ENCODE data around the gene KRTAP2-1. TPM values are rescaled to one million over a fixed set of nuclear protein-coding genes. Genes with fewer than 3 reads are reported as not detected.
A peak's percentile ranks its signal among the peaks of the same experiment; 100 is the strongest.
"Not testable (repeated sequence)": the region's sequence is repeated elsewhere in the genome, so short reads cannot be mapped to it uniquely, and the experiment has no call there.

The KRTAP2-1 gene
- total RNA-seq, 1 experiment from 2014 or later = not detected

DNA sequence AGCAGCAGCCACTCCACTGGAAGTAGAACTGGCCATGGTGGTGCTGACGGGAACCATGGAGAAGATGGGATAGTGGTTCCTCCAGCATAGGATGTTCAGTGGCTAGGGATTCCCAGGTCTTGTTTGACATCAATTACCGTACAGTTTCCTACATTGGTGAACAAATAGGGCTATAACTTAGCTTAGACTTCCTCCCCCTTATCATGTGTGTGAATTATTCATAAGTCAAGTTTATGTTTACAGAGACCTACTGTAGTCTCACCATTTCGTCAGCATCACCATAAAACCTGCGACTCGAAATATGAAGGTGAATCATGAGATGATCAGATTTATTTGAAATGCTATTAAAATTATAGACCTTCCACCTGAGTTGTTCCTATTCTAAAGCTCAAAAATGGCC is 11.6 kb upstream of the KRTAP2-1 start:
- no peak for DNase-seq (ENCODE audit: low spot score)

DNA sequence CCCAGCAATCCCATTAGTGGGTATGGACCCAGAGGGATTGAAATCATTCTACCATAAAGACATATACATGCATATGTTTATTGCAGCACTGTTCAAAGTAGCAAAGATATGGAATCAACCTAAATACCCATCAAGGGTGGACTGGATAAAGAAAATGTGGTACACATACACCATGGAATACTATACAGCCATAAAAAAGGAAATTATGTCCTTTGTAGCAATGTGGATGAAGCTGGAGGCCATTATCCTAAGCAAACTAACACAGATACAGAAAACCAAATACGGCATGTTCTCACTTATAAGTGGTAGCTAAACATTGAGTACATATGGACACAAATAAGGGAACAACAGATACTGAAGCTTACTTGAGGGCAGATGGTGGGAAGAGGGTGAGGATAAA is 10.4 kb upstream of the KRTAP2-1 start:
- DNase-seq (ENCODE audit: low spot score) = no peak

DNA sequence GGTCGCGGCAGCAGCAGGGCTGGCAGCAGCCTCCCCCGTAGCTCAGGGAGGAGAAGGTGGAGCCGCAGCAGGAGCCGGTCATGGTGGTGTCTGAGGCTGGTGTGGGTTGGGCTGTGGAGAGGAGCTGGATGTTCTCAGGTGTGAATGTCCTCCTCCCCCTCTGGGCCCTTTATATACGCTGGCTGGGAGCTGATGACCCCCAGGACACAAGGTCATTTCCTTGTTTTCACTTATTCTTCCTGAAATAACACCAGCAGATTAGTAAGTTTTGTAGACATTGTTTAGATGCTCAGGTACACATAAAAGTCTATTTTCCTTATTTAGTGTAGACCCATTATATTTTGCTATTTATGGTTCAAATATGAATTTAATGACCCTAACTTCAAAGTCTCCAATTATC is 8.0 kb upstream of the KRTAP2-1 start, which contains the start of gene KRTAP2-2:
Gene KRTAP2-2 (minus strand): TSS at position 101 of the 400 bp plus-strand sequence. CDS start 19 bp downstream, at position 82.
- not testable (repeated sequence) for DNase-seq (ENCODE audit: low spot score)

DNA sequence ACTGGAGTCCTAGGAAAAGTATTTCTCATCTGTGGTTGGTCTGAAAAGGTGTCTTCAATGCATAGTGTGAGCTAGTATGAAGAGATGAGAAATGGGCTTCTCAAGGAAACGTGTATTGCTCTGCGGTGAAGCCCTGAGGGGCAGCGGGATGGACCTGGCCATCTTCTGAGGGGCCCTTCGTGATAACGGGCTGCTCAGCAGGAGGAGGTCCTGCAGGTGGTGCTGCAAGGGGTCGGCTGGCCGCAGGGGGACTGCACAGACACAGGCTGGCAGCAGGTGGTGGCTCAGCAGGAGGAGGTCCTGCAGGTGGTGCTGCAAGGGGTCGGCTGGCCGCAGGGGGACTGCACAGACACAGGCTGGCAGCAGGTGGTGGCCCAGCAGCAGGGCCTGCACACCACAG is 7.4 kb upstream of the KRTAP2-1 start:
- not testable (repeated sequence) for DNase-seq (ENCODE audit: low spot score)

DNA sequence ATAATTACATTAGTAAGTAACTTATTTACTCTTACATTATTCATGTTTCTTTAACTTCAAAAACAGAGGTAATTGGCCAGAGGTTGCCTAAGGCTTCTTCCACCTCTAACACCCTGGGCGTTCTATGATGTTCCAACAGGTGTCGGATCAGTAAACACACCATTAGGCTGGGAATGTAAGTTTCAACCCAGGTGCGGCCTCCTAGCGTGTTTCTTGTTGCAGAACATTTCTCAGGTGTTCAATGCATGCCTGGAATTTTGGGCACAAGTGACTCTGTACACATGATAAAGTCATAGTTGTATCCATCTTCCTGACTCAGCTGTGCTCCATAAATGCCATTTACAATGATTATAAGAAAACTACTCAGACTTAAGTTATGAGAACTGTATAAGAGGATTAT is 6.9 kb upstream of the KRTAP2-1 start:
- DNase-seq (ENCODE audit: low spot score) = no peak

DNA sequence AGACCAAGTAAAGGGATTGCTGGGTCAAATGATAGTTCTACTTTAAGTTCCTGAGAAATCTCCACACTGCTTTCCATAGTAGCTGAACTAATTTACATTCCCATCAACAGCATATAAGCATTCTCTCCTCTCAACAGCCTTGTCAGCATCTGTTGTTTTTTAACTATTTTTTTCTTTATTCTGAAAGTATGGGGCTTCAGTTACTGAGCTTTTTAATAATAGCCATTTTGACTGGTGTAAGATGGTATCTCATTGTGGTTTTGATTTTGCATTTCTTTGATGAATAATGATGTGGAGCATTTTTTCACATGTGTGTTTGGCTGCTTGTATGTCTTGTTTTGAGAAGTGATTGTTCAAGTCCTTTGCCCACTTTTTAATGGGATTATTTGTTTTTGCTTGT is 5.5 kb upstream of the KRTAP2-1 start:
- DNase-seq (ENCODE audit: low spot score) = no peak

DNA sequence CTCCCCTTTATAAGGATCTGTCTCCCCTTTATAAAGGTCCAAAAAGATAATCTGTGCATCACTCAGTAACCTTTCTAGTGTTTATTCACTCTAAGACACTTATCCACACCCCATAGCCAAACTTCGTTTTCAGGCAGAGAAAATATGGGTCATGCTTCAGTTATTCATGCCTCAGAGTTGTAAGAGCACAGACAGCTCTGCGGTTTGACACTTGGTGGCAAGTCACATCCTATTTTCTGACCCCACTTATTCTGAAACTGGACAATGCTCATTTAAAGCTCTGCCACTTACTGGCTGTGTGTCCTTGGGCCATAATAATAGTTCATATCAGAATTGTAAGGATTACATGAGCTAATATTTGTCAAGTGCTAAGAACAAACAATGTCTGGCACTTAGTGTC is 2.0 kb upstream of the KRTAP2-1 start:
- DNase-seq (ENCODE audit: low spot score) = no peak

DNA sequence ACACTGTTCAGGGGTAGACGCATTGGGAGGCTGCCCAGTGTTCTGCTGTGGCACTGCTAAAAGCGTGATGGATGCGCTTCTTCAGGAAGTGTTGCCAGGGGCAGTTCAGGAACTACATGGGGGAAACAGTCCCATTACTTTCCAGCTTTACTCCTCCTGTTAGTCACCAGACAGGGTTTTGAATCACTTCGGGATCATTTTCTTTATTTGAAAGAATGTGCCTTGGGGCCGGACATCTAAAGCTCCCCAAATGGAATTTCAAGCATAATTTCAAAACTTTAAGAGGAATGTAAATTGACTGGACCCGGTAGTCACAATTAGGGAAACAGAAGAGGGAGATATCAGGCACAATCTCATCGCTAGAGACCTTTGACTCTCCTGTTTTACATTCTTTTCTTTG is 1.3 kb upstream of the KRTAP2-1 start:
- no peak for DNase-seq (ENCODE audit: low spot score)

DNA sequence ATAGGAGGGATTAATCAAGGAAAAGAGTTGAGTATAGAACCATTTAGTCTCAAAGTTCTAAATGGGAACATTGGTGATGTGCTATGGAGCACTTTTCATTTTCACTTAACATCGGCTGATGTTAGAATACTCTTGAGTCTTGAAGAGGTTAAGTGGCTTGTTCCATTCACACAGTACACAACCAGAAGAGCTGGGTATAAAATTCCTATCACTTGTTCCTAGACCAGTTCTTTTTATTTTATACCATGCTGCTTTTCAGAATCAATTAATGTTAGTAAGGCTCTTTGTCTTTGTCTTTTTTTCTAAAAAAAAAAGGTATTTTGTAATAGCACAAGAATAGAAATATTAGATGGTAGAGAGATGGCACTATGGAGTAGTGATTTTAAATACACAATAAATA is 4.2 kb downstream of the KRTAP2-1 start:
- DNase-seq (ENCODE audit: low spot score) = no peak

DNA sequence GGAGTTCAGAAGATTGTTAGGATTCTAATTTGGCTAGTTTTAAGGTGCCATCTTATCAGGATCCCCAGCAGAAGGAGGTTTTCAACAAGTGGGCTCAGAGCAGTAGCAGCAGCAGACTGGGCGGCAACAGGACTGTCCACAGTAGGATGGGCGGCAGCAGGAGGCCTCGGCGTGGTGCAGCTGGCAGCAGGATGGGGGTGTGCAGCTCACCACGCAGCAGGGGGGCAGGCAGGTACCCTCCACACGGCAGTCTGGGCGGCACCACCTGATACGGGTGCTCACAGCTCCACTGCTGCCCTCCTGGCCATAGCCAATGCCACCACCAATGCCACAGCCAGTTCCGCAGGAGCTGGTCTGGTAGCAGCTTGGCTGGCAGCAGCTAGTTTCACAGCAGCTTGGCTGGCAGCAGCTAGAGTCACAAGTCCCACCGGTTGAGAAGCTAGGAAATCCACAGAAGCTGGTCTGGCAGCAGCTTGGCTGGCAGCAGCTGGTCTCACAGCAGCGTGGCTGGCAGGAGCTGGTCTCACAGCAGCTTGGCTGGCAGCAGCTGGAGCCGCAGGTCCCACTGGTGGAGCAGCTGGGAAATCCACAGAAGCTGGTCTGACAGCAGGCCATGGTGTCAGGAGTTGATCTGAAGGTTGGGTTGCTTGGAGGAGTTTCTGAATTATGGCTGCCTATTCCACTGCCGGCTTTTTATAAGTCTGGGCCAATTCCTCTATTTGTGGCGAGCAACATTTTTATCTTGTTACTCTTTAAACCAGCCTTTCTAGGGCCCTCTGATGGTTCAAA is 6.1 kb downstream of the KRTAP2-1 start, which contains the start of gene KRTAP1-1:
Gene KRTAP1-1 (minus strand): TSS at position 668 of the 789 bp plus-strand sequence. CDS start 53 bp downstream, at position 615.
- DNase-seq (ENCODE audit: low spot score) = peak; percentile 21

DNA sequence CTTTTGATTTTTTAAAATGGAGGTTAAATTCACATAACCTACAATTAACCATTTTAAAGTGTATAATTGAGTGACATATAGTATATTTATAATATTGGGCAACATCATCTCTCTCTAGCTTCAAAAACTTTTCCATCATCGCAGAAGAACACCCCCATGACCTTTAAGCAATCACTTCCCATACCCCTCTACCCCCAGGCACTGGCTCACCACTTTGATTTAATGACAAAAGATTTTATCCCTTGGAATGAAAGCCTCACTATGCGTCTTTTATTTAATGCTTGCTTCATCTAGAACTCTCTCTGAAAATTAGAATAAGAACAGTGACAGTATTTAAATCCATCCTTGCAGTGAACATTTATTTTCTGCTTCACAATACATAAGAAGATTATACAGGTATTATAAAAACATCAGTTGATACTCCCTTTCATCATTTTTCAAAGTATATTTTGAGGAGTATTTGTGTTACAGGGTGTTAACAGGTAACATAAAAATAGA is 9.2 kb downstream of the KRTAP2-1 start:
- no peak for DNase-seq (ENCODE audit: low spot score)

DNA sequence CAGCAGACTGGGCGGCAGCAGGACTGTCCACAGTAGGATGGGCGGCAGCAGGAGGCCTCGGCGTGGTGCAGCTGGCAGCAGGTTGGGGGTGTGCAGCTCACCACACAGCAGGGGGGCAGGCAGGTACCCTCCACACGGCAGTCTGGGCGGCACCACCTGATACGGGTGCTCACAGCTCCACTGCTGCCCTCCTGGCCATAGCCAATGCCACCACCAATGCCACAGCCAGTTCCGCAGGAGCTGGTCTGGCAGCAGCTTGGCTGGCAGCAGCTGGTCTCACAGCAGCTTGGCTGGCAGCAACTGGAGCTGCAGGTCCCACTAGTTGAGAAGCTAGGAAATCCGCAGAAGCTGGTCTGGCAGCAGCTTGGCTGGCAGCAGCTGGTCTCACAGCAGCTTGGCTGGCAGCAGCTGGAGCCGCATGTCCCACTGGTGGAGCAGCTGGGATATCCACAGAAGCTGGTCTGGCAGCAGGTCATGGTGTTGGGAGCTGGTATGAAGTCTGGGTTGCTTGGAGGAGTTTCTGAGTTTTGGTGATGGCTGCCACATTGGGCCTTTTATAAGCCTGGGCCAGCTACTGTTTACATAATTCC is 12.7 kb downstream of the KRTAP2-1 start, which contains the start of gene KRTAP1-3:
Gene KRTAP1-3 (minus strand): TSS at position 529 of the 590 bp plus-strand sequence. CDS start 53 bp downstream, at position 476.
- not testable (repeated sequence) for DNase-seq (ENCODE audit: low spot score)

DNA sequence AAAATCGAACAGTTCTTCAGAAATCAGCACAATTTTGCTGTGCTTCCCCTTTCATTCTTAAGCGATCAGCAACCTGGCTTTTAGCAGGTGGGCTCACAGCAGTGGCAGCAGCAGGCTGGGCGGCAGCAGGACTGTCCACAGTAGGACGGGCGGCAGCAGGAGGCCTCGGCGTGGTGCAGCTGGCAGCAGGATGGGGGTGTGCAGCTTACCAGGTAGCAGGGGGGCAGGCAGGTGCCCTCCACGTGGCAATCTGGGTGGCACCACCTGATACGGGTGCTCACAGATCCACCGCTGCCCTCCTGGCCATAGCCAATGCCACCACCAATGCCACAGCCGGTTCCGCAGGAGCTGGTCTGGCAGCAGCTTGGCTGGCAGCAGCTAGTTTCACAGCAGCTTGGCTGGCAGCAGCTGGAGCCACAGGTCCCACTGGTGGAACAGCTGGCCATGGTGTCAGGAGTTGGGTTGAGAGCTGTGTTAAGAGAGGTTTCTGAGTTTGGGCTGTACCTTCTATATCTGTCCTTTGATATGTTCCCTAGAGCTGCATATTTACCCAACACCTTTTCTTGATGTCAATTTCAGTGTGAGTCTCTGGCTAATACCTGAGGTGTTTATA is 17.4 kb downstream of the KRTAP2-1 start, which contains the start of gene KRTAP1-4:
Gene KRTAP1-4 (minus strand): TSS at position 563 of the 613 bp plus-strand sequence. CDS start 117 bp downstream, at position 446.
- DNase-seq (ENCODE audit: low spot score) = no peak

DNA sequence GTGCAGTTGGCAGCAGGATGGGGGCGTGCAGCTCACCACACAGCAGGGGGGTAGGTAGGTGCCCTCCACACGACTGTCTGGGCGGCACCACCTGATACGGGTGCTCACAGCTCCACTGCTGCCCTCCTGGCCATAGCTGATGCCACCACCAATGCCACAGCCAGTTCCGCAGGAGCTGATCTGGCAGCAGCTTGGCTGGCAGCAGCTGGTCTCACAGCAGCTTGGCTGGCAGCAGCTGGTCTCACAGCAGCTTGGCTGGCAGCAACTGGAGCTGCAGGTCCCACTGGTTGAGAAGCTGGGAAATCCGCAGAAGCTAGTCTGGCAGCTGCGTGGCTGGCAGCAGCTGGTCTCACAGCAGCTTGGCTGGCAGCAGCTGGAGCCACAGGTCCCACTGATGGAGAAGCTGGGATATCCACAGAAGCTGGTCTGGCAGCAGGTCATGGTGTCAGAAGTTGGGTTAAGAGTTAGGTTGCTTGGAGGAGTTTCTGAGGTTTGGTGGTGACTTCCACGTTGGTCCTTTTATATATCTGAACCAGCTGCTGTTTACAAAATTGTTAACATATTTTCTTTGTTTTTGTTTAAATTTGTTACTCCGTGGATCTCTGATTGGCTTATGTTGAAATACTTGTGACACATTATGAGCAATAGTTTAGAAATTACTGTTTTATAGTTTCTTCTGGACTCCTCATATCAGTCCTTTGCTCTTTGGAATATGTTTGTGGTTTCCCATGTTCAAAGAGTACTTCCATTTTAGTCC is 20.2 kb downstream of the KRTAP2-1 start, which contains the start of gene KRTAP1-5:
Gene KRTAP1-5 (minus strand): TSS at position 494 of the 757 bp plus-strand sequence. CDS start 53 bp downstream, at position 441.
- no peak for DNase-seq (ENCODE audit: low spot score)

DNA sequence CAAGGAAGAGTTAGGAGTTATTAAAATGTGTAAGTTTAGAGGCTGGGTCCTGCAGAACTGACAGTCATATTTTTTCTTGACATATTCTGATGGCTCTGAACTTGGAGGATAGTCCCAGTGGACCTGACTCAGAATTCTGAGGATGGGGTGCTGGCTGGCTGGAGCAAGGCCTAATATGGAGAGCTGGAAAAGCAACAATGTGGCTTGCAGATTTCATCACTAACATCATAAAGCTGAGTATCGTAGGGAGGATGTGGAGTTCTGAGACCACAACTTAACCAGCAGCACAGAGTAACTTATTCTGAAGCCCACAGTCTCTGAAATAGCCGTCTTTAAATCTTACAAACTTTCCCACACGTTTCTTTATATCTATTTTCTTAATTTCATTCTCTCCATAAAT is 22.4 kb downstream of the KRTAP2-1 start:
- DNase-seq (ENCODE audit: low spot score) = no peak

DNA sequence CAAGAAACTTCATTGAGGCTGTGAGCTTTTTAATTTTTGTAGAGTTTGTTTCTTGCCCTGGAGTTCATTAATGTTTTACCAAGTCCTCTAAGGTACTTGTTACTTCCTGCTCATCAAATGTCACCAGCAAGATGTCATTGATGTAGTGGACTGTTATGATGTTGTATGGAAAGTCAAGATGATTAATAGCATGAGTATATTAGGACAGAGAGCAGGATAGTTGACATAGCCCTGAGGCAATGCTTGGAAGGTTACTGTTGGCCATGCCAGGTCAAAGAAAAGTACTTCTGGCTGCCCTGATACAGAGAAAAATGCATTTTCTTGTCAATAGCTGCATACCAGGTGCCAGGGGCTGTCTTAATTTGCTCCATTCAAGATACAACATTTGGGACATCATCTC is 26.8 kb downstream of the KRTAP2-1 start:
- DNase-seq (ENCODE audit: low spot score) = no peak

DNA sequence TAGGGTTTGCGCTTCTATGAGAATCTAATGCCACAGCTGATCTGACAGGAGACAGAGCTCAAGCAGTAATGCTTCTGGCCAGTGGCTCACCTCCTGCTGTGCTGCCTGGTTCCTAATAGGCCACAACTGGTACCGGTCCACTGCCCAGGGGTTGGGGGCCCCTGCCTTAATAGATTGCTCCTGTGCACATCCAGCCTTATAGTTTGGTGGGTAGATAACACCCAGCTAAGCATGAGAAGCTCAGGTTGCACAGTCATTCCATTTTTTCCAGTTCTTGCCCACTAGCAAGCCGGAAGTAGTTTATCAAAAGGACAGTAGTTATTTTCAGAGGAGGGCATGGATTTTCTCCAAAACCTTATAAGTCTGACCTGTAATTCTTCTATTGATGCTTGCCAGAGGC is 27.7 kb downstream of the KRTAP2-1 start:
- no peak for DNase-seq (ENCODE audit: low spot score)

DNA sequence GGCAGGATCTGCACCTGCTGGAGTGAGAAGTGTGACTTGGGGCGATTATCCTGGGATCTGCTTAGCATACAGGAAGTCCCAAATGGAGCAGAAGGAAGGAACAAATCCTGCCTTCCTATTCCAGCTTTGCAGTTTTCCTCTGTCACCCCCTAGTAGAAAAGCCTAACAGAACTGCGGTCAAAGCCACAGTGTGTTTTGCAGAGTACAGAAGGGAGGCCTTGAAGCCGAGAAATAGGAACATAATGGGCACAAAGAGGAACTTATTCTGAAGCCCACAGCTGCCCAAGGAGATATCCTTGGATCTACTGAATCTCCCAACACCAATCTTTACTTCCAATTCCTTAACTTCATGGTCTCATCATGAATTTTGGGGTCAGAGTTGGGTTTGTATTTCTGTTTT is 28.6 kb downstream of the KRTAP2-1 start:
- DNase-seq (ENCODE audit: low spot score) = no peak

DNA sequence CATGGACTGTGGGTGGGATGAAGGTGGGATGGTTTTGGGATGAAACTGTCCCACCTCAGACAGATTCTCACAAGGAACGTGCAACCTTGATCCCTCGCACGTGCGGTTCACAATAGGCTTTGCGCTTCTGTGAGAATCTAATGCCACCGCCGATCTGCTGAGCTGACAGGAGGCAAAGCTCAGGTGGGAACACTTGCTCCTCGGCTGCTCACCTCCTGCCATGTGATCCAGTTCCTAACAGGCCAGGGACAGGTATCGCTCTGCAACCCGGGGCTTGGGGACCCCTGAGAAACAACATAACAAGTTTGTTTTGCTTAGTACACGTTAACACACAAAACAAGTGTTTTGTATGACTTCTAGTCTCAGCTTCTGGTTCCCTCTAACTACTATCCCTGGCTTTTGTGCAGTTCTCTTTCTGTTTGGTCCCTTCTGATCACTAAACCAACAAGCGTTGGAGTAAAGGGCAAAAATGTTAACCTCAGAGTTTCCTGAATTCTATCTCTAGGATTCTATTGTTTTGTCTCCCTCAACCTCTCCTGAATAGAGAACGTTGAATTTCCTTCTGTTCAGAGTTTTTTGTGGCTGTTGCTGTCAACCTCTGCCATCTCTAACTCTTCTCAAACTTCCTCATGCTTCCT is 30.4 kb downstream of the KRTAP2-1 start:
- no peak for DNase-seq (ENCODE audit: low spot score)

DNA sequence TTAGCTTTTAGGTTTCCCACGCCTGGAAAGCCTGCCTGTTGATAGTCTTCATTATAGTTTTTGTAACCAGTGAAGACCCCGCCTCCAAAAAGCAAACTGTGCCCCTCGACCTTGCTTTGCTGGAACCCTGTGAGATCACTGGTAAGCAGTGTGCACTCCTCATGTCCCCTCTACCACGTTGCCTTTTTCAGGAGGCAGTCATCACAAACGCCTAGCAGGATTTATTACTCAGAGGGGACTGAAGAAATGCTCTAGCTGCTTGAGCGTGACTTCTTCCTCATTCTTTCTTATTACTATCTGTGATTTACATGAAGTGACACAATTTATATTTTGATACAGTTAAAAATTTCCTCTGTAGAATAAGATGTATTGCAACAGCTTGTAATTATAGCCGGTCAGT is 31.7 kb downstream of the KRTAP2-1 start:
- no peak for DNase-seq (ENCODE audit: low spot score)

DNA sequence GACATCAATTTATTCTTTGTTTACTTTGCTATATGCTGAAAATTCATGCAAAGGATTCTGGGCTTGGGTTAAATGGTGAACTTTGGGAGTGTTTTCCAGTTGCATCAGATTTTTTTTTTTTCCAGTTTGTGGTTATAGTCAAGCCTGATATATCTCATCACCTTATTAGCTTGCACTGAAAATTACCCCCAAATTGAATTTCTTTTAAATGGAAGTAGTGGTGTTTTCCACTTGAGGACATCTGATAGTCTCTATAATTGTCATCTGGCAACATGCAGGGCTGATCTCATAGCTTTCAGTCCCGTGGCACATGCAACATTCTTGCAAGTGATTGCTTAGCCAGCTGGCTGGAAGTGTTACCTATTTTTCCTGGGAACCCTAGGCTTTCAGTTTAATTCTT is 33.5 kb downstream of the KRTAP2-1 start:
- DNase-seq (ENCODE audit: low spot score) = no peak
